Measurements from ENCODE around the gene CAMKK1. TPM values are rescaled to one million over a fixed set of nuclear protein-coding genes. Genes with fewer than 3 reads are reported as not detected.
"Not testable (repeated sequence)": the region's sequence is repeated elsewhere in the genome, so short reads cannot be mapped to it uniquely, and the experiment has no call there.

The CAMKK1 gene
- total RNA-seq, 1 donor from 2014 or later: 3.8 TPM

- H3K4me1 ChIP-seq (ENCODE audit: insufficient read depth, low read length): no peaks in the 10 kb centered on the region
- TF ChIP-seq CTCF (IDR thresholded peaks at IDR 0.05; ENCODE audit: insufficient read depth, low read depth, low read length) (no peak), EZH2 (IDR thresholded peaks at IDR 0.05; ENCODE audit: insufficient read depth, low read length) (no peak)
- H3K27ac Mint-ChIP-seq (ENCODE audit: unreplicated experiment): no peak overlapping the region
Observed at GRCh38 chr17:3857261-3858105, 35.4 kb downstream of the CAMKK1 start.

GRCh38 chr17:3854204-3854603 is 38.6 kb downstream of the CAMKK1 start:
- not testable (repeated sequence) for H3K4me1 Mint-ChIP-seq (ENCODE audit: low read depth, unreplicated experiment); H4K20me1 ChIP-seq (ENCODE audit: insufficient read depth, low read length); H3K4me3 Mint-ChIP-seq (ENCODE audit: unreplicated experiment); H2AFZ ChIP-seq (ENCODE audit: low read depth, low read length); DNase-seq (ENCODE audit: low read depth); H3K4me2 ChIP-seq (ENCODE audit: low read length); H3K9ac ChIP-seq (ENCODE audit: low read length); H3K27me3 ChIP-seq (ENCODE audit: insufficient read depth, low read length); H3K27ac Mint-ChIP-seq (ENCODE audit: unreplicated experiment); H3K9me3 Mint-ChIP-seq (ENCODE audit: unreplicated experiment); FAIRE-seq; H3K36me3 Mint-ChIP-seq (ENCODE audit: low read depth, unreplicated experiment); H3K79me2 ChIP-seq (ENCODE audit: insufficient read depth, low read length); H3K4me1 ChIP-seq (ENCODE audit: insufficient read depth, low read length); H3K4me3 ChIP-seq (ENCODE audit: insufficient read depth, low read depth, low read length); H3K9me3 ChIP-seq (ENCODE audit: insufficient read depth, low read depth, low read length); H3K27ac ChIP-seq (ENCODE audit: low read depth, low read length); H3K36me3 ChIP-seq (ENCODE audit: insufficient read depth, low read length)
- H3K27me3 Mint-ChIP-seq (ENCODE audit: low read depth, unreplicated experiment): peaks cover 33% of the 10 kb centered on the region

More at GRCh38 chr17:3857261-3858105, 35.4 kb downstream of the CAMKK1 start:
- peaks cover 13% of the 10 kb centered on the region for H3K27me3 Mint-ChIP-seq (ENCODE audit: low read depth, unreplicated experiment)
- Histone ChIP-seq H3K79me2 (ENCODE audit: insufficient read depth, low read length) (no peaks in the 10 kb centered on the region), H3K36me3 (ENCODE audit: insufficient read depth, low read length) (peaks cover 2% of the 10 kb centered on the region), H3K4me3 (ENCODE audit: insufficient read depth, low read depth, low read length) (no peak overlapping the region), H3K9ac (ENCODE audit: low read length) (no peak overlapping the region), H2AFZ (ENCODE audit: low read depth, low read length) (no peak overlapping the region), H3K27ac (ENCODE audit: low read depth, low read length) (no peak overlapping the region), H3K4me2 (ENCODE audit: low read length) (no peak overlapping the region), H3K27me3 (ENCODE audit: insufficient read depth, low read length) (no peaks in the 10 kb centered on the region), H3K9me3 (ENCODE audit: insufficient read depth, low read depth, low read length) (no peaks in the 10 kb centered on the region), H4K20me1 (ENCODE audit: insufficient read depth, low read length) (no peaks in the 10 kb centered on the region)
- H3K36me3 Mint-ChIP-seq (ENCODE audit: low read depth, unreplicated experiment): peaks cover 10% of the 10 kb centered on the region
- no peaks in the 10 kb centered on the region for H3K4me1 Mint-ChIP-seq (ENCODE audit: low read depth, unreplicated experiment)
- H3K9me3 Mint-ChIP-seq (ENCODE audit: unreplicated experiment): peaks cover 2% of the 10 kb centered on the region
- no peak for FAIRE-seq
- H3K4me3 Mint-ChIP-seq (ENCODE audit: unreplicated experiment): no peak overlapping the region
- DNase-seq (ENCODE audit: low read depth): no peak

DNA sequence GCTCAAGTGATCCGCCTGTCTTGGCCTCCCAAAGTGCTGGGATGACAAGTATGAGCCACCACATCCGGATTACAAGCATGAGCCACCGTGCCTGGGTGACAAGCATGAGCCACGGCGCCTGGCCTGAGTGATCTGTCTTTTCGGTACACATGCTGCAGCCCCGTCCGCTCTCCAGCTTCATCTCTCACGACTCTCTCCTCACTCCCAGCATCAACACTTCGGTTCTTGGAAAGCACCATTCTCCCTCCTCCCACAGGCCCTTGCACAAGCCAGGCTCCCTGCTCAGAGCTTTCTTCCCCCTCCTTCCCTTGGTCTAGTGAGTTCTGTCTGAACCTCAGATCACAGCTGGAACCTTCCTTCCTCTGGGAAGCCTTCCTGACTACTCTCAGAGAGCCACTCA is 40.3 kb downstream of the CAMKK1 start:
- no peak overlapping the region for H2AFZ ChIP-seq (ENCODE audit: low read depth, low read length)
- Mint-ChIP-seq H3K9me3 (ENCODE audit: unreplicated experiment) (peaks cover 2% of the 10 kb centered on the region), H3K36me3 (ENCODE audit: low read depth, unreplicated experiment) (no peaks in the 10 kb centered on the region), H3K27ac (ENCODE audit: unreplicated experiment) (no peak overlapping the region), H3K4me1 (ENCODE audit: low read depth, unreplicated experiment) (peaks cover 4% of the 10 kb centered on the region), H3K4me3 (ENCODE audit: unreplicated experiment) (no peak overlapping the region), H3K27me3 (ENCODE audit: low read depth, unreplicated experiment) (peaks cover 36% of the 10 kb centered on the region)
- DNase-seq (ENCODE audit: low read depth) (no peak), FAIRE-seq (no peak)
- H3K27ac ChIP-seq (ENCODE audit: low read depth, low read length): no peak overlapping the region
- H3K9ac ChIP-seq (ENCODE audit: low read length): no peak overlapping the region
- no peaks in the 10 kb centered on the region for H3K4me1 ChIP-seq (ENCODE audit: insufficient read depth, low read length)
- no peaks in the 10 kb centered on the region for H4K20me1 ChIP-seq (ENCODE audit: insufficient read depth, low read length)
- H3K27me3 ChIP-seq (ENCODE audit: insufficient read depth, low read length): no peaks in the 10 kb centered on the region
- no peak overlapping the region for H3K4me3 ChIP-seq (ENCODE audit: insufficient read depth, low read depth, low read length)
- no peaks in the 10 kb centered on the region for H3K9me3 ChIP-seq (ENCODE audit: insufficient read depth, low read depth, low read length)
- no peak for TF ChIP-seq CTCF (IDR thresholded peaks at IDR 0.05; ENCODE audit: insufficient read depth, low read depth, low read length)
- no peak for TF ChIP-seq EZH2 (IDR thresholded peaks at IDR 0.05; ENCODE audit: insufficient read depth, low read length)
- H3K79me2 ChIP-seq (ENCODE audit: insufficient read depth, low read length): no peaks in the 10 kb centered on the region
- no peak overlapping the region for H3K4me2 ChIP-seq (ENCODE audit: low read length)
- no peaks in the 10 kb centered on the region for H3K36me3 ChIP-seq (ENCODE audit: insufficient read depth, low read length)

All from astrocyte (in vitro differentiated cells and primary cell).